ENCODE results near the gene EXOSC5. TPM values are rescaled to one million over a fixed set of nuclear protein-coding genes. Genes with fewer than 3 reads are reported as not detected.

Gene EXOSC5
- total and polyA plus RNA-seq, 9 of the 15 experiments (the other 6 are each of a cell fraction or from before 2014, with no cell fraction given): 10.9 to 75.5 (median 37.8) TPM

DNA sequence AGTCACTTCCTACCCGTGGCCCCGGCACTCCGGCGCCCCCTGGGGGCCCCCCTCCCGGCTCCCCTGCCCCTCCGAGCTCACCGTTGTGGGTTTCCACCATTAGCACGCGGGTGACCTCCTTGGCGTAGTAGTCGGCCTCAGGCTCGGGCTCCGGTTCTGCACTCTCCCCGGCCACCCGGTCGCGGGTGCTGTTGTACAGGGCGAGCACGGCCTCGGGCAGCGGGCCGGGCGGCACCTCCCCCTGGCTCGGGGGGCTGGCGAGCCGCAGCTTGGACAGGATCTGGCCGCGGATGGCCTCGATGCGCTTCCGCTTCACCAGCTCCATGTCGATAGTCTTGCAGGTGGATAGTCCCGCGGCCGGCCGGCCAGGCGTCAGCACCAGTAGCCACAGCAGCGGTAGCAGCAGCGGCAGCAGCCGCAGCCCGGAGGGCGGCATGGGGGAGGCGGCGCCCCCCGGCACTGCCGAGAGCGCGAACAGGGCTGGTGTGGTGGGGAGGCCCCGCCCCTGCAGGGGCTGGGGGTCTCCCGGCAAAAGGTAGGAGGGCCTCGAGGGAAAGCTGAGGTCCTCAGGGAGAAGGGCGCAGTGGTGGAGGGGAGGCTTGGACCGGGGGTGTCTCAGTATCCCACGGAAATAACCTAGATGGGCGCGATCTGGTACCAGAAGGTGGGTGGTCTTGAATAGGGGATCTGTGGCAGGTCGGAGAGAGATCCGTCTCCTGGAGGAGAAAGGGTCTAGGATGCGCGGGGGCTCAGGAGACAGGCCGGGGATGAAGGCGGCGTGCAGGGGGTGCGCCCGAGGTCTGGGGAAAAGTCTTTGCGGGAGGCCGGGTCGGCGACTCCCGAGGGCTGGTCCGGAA, 44.3 kb downstream of the EXOSC5 start (continued):
- no peak for TF ChIP-seq STAT5A (IDR thresholded peaks at IDR 0.05; ENCODE audit: borderline replicate concordance, low read length)
- 0 out of 2 replicates have a peak, but pooled peaks have one; percentile 30 for TF ChIP-seq JUND (IDR thresholded peaks at IDR 0.05; ENCODE audit: borderline replicate concordance, low read depth, low read length)
- no peak for TF ChIP-seq JUND (tag; IDR thresholded peaks at IDR 0.05; ENCODE audit: borderline replicate concordance, low read depth, low read length)
- TF ChIP-seq, protein P1, sequence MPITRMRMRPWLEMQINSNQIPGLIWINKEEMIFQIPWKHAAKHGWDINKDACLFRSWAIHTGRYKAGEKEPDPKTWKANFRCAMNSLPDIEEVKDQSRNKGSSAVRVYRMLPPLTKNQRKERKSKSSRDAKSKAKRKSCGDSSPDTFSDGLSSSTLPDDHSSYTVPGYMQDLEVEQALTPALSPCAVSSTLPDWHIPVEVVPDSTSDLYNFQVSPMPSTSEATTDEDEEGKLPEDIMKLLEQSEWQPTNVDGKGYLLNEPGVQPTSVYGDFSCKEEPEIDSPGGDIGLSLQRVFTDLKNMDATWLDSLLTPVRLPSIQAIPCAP (CRISPR knock-in tag; IDR thresholded peaks at IDR 0.05; ENCODE audit: borderline replicate concordance): no peak; the same call in 1 of the 2 replicates
- peak; percentile 71 for TF ChIP-seq ZFX (CRISPR knock-in tag; IDR thresholded peaks at IDR 0.05)
- peak; percentile 54 for TF ChIP-seq NEUROD1 (IDR thresholded peaks at IDR 0.05; ENCODE audit: borderline replicate concordance, low read depth, low read length, partially characterized antibody)
- TF ChIP-seq, protein P2, sequence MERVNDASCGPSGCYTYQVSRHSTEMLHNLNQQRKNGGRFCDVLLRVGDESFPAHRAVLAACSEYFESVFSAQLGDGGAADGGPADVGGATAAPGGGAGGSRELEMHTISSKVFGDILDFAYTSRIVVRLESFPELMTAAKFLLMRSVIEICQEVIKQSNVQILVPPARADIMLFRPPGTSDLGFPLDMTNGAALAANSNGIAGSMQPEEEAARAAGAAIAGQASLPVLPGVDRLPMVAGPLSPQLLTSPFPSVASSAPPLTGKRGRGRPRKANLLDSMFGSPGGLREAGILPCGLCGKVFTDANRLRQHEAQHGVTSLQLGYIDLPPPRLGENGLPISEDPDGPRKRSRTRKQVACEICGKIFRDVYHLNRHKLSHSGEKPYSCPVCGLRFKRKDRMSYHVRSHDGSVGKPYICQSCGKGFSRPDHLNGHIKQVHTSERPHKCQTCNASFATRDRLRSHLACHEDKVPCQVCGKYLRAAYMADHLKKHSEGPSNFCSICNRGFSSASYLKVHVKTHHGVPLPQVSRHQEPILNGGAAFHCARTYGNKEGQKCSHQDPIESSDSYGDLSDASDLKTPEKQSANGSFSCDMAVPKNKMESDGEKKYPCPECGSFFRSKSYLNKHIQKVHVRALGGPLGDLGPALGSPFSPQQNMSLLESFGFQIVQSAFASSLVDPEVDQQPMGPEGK (CRISPR knock-in tag; IDR thresholded peaks at IDR 0.05; ENCODE audit: borderline replicate concordance): no peak
- TF ChIP-seq FUS (optimal IDR thresholded peaks at IDR 0.05; ENCODE audit: low read depth, low read length): peak; percentile 53
- peak; percentile 54 for TF ChIP-seq HMGN3 (IDR thresholded peaks at IDR 0.05; ENCODE audit: borderline replicate concordance, extremely low read depth, insufficient read length, low read depth, low read length)
- peak; percentile 66; the same call in 1 of the 2 replicates for TF ChIP-seq SMAD4 (CRISPR knock-in tag; conservative IDR thresholded peaks at IDR 0.05)
- TF ChIP-seq ZBTB7A (IDR thresholded peaks at IDR 0.05; ENCODE audit: borderline replicate concordance, control insufficient read depth, low read depth, low read length): peak; percentile 92
- TF ChIP-seq NR1H2 (CRISPR knock-in tag; IDR thresholded peaks at IDR 0.05): no peak
- TF ChIP-seq, protein P3, sequence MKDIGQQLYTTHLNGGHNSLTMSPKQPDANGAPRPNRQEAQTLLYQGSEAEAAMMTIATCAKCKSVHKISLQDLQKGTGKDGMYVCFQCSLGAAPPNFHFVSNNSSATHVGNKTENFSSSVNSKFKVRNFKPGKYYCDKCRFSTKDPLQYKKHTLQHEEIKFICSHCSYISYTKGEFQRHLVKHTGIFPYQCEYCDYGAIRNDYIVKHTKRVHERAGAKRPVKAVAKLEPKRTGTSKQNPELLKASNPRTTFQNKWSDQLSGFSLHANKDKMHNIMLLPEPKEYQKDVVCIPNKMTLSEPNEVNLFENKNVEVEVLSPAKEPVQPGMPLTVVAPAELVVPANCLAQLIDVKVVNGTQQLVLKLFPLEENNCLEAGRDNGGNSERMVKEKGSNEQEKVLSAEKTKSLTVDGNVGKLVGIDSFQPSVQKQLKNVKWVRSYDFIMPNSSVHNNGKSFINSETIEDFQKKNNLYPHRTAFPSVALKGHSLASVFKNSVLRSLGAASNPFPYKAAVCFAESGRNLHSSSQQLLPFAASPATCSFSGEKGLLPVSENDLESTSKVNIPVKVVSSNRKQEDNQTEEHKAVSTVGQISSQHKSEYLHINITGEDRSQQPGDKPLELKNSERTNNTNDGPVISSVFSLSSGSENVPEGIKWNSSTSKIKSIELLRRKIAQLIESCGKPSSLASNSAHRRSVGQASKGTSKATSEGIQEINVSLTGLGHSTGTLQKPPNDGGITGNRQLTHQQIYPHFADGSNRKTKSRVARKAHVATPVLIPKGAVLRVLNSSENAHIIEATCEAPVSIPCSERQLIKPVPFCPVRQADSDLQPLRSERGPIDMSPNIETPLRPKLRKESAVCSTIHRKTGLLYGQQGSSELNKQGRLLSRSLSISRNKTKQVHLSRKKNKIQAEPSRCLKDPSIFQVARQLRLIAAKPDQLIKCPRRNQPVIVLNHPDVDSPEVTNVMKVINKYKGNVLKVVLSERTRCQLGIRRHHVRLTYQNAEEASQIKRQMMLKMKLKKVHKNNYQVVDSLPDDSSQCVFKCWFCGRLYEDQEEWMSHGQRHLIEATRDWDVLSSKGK (CRISPR knock-in tag; IDR thresholded peaks at IDR 0.05): no peak
- TF ChIP-seq GABPB1 (CRISPR knock-in tag; IDR thresholded peaks at IDR 0.05): no peak
- peak; percentile 74; the same call in 1 of the 2 replicates for TF ChIP-seq L3MBTL2 (IDR thresholded peaks at IDR 0.05)
- no peak for TF ChIP-seq SMARCA4 (IDR thresholded peaks at IDR 0.05)
- TF ChIP-seq ZBED1 (IDR thresholded peaks at IDR 0.05): no peak; the same call in 1 of the 2 replicates
- TF ChIP-seq, protein P4, sequence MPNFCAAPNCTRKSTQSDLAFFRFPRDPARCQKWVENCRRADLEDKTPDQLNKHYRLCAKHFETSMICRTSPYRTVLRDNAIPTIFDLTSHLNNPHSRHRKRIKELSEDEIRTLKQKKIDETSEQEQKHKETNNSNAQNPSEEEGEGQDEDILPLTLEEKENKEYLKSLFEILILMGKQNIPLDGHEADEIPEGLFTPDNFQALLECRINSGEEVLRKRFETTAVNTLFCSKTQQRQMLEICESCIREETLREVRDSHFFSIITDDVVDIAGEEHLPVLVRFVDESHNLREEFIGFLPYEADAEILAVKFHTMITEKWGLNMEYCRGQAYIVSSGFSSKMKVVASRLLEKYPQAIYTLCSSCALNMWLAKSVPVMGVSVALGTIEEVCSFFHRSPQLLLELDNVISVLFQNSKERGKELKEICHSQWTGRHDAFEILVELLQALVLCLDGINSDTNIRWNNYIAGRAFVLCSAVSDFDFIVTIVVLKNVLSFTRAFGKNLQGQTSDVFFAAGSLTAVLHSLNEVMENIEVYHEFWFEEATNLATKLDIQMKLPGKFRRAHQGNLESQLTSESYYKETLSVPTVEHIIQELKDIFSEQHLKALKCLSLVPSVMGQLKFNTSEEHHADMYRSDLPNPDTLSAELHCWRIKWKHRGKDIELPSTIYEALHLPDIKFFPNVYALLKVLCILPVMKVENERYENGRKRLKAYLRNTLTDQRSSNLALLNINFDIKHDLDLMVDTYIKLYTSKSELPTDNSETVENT (CRISPR knock-in tag; IDR thresholded peaks at IDR 0.05): no peak
- no peak; a peak in 1 of 4 replicates for TF ChIP-seq CSDE1 (IDR thresholded peaks at IDR 0.05)
